Activated CD4-positive, alpha-beta T cell treated with anti-CD3 and anti-CD28 coated beads, Interleukin-2, amount 10 ng/mL, durations not matched to agents 24 days and 14 days (primary cell): Measurements from ENCODE around the gene C1orf146. TPM values are rescaled to one million over a fixed set of nuclear protein-coding genes. Genes with fewer than 3 reads are reported as not detected.

Experiments
- total RNA-seq: library from RNA; stranded (reverse); gene quantifications from 2 replicates; pipeline ENCODE4 v1.2.3, GENCODE V29; 2022

The C1orf146 gene
- total RNA-seq, 1 donor from 2014 or later: not detected

Other genes starting within 250 kb of the C1orf146 start
- gene EPHX4, start 187.9 kb upstream of the C1orf146 start, total RNA-seq: 0.79 and 0.95 TPM in 2 replicates
- gene SETSIP, start 142.5 kb upstream of the C1orf146 start, total RNA-seq: not detected in 2 replicates
- gene BTBD8, start 137.6 kb upstream of the C1orf146 start, total RNA-seq: 1.0 and 1.1 TPM in 2 replicates
- 24.2 and 28.5 TPM in 2 replicates for gene GLMN, start 81.1 kb downstream of the C1orf146 start, total RNA-seq
- gene RPAP2, start 81.1 kb downstream of the C1orf146 start, total RNA-seq: 39.4 and 46.8 TPM in 2 replicates